GM18909 (cell line): ENCODE data around the gene XRN2.
A peak's percentile ranks its signal among the peaks of the same experiment; 100 is the strongest.

Source experiments
- ATAC-seq: cut with Tn5 transposase; IDR thresholded peaks from one replicate; pipeline ENCODE4 v1.9.1; 2021; ENCODE audit warnings: mild to moderate bottlenecking; ENCODE audit not compliant: unreplicated experiment, poor library complexity

The XRN2 gene, protein sequence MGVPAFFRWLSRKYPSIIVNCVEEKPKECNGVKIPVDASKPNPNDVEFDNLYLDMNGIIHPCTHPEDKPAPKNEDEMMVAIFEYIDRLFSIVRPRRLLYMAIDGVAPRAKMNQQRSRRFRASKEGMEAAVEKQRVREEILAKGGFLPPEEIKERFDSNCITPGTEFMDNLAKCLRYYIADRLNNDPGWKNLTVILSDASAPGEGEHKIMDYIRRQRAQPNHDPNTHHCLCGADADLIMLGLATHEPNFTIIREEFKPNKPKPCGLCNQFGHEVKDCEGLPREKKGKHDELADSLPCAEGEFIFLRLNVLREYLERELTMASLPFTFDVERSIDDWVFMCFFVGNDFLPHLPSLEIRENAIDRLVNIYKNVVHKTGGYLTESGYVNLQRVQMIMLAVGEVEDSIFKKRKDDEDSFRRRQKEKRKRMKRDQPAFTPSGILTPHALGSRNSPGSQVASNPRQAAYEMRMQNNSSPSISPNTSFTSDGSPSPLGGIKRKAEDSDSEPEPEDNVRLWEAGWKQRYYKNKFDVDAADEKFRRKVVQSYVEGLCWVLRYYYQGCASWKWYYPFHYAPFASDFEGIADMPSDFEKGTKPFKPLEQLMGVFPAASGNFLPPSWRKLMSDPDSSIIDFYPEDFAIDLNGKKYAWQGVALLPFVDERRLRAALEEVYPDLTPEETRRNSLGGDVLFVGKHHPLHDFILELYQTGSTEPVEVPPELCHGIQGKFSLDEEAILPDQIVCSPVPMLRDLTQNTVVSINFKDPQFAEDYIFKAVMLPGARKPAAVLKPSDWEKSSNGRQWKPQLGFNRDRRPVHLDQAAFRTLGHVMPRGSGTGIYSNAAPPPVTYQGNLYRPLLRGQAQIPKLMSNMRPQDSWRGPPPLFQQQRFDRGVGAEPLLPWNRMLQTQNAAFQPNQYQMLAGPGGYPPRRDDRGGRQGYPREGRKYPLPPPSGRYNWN

GRCh38 chr20:21303061-21303871, at the start of gene XRN2:
Gene XRN2 (plus strand): TSS chr20:21303331. CDS start chr20:21303399, 68 bp downstream.
- peak; percentile 96 for ATAC-seq

- ATAC-seq = no peak
Measured at GRCh38 chr20:21257192-21257591, 45.9 kb upstream of the XRN2 start.

DNA sequence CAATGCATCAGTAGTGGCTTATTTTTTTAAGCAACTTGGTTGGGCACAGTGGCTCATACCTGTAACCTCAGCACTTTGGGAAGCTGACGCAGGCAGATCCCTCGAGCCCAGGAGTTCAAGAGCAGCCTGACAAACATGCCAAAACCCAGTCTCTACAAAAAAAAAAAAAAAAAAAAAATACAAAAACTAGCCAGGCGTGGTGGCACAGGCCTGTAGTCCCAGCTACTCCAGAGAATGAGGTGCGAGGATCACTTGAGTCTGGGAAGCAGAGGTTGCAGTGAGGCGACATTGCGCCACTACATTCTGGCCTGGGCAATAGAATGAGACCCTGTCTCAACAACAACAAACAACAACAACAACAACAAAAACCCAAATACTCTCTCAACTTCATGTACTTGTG, 44.7 kb upstream of the XRN2 start:
- ATAC-seq = no peak

GRCh38 chr20:21259346-21259745, 43.8 kb upstream of the XRN2 start:
- no peak for ATAC-seq

DNA sequence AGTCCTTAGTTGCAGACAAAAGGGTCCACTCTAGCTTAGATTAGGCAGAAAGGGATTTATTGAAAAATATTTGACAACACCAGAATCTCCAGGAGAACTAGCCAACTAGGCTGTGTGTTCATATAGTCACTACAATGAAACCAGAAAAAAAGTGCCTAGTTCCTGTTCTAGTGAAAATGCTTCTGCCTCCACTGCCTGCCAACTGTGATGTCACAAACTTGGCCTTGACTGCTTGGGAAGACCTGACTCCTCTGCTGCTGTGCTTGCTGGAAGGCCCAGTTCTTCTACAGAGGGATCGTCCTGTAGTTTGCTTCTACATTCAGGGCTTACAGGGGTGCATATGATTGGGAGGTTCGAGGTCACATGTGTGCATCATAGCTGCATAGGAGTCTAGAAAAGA, 40.3 kb upstream of the XRN2 start:
- ATAC-seq = no peak

- no peak for ATAC-seq
Measured at GRCh38 chr20:21265261-21266190, 37.6 kb upstream of the XRN2 start.

DNA sequence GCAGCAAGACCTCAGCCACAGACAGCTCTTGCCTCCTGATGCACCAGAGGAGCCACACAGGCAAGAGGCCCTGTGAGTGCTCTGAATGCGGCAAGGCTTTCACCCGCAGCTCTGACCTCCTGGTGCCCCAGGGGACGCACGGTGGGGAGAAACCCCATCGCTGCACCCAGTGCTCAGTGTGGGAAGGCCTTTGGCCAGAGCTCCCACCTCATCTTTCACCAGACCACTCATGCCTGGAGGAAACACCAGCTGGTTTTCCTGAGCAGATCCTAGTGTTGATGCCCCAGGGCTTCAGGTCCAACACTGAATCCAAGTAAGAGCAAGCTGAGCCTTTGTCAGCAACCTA, 37.0 kb upstream of the XRN2 start:
- ATAC-seq = no peak

DNA sequence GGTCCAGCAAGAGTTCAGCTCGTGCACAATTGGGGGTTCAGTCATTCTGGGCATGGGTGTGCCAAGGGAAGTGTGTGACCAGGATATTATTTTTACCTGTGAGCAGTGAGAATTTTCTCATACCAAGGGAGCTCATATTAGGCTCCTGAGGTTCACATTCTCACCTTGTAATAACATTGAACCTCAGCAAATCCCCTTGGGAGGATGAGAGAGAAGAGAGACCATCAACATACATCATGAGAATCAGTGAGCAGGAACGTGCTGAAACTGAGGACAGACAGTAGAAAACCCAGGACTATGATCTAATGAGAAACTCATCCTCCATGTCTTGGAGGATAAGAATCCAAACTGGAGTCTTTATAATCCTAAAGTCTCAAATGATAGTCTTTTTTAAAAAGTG, 33.4 kb upstream of the XRN2 start:
- ATAC-seq = no peak

DNA sequence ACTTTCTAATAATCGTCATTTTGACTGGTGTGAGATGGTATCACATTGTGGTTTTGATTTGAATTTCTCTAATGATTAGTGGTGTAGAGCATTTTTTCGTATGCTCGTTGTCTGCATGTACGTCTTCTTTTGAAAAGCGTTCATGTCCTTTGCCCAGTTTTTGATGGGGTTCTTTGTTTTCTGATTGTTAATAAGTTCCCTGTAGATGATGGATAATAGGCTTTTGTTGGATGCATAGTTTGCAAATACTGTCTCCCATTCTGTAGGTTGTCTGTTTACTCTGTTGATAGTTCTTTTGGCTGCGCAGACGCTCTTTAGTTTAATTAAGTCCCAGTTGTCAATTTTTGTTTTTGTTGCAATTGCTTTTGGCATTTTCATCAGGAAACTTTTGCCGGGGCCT, 32.3 kb upstream of the XRN2 start:
- no peak for ATAC-seq

GRCh38 chr20:21272279-21272678, 30.9 kb upstream of the XRN2 start:
- peak; percentile 64 for ATAC-seq

DNA sequence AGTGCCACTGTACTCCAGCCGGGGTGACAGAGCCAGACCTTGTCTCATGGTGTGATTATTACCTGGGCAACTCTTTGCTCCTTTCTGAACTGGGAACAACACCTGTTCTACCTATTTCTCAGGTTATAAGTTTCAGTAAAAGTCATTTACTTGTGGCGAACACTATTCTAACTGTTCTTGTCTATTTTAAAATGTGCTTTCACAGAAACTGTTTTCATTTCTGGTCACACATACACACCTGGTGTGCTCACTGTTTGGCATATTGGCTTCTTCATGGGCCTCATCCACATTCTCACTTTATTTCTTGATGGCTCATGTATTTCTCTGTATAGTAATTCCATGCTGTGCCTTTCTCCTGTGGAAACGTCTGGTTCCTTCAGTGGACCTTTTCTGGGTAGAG, 30.5 kb upstream of the XRN2 start:
- peak; percentile 64 for ATAC-seq

- no peak for ATAC-seq
Measured at GRCh38 chr20:21273755-21274386, 29.3 kb upstream of the XRN2 start.

DNA sequence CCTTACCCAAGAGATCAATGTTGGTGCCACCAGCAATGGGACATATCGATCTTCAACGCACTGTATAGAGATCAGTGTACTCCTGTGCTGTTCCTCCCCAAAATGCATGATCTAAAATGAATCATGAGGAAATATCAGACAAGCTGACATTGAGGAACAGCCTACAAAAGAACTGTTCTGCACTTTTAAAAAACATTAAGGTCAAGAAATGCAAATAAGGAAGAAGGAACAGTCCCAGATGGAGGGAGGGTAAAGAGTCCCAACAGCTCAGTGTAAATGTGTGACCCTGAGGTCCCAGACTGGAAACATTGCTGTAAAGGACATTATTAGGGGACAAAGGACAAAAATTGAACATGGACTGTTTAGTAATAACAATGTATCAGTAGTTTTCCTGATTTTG, 24.3 kb upstream of the XRN2 start:
- ATAC-seq = no peak

- no peak for ATAC-seq
Measured at GRCh38 chr20:21279706-21280521, 23.2 kb upstream of the XRN2 start.

- no peak for ATAC-seq
Measured at GRCh38 chr20:21280522-21281016, 22.6 kb upstream of the XRN2 start.

- ATAC-seq = no peak
Measured at GRCh38 chr20:21286775-21287174, 16.4 kb upstream of the XRN2 start.

DNA sequence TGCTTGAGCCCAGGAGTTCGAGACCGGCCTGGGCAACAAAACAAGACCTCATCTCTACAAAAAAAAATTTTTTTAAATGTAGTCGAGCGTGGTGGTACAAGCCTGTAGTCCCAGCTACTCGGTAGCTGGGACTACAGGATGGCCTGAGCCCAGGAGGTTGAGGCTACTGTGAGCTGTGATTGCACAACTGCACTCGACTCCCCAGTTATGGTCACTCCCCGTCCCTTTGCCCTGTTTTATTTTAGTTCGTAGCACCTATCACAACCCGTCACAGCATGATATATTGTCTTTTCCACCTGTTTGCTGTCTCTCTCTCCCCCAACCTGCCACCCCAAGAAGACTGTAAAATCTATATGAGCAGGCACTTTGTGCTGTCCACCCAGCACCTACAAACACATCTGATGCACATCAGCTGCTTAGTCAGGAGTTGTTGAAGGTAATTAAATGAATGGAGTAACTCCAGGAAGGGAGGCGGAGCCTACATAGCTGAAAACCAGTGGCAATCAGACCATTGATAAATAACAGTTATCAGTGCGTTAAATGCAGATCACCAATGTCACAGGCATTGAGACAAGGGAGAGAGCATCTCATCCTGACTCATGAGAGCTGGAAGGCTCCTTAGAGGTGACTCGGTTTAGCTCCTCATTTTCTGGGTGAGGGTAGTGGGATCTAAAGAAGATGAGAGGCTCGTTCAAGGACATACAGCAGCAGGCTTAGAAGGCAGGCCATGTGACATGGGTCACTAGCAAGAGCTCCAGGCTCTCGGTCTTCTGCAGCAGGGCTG, 14.4 kb upstream of the XRN2 start:
- ATAC-seq = no peak
